HG02973 (cell line): ENCODE results near the gene NFIC.
A peak's percentile ranks its signal among the peaks of the same experiment; 100 is the strongest.

ENCODE experiments used
- ATAC-seq: cut with Tn5 transposase; IDR thresholded peaks from one replicate; pipeline ENCODE4 v1.9.1; 2021; ENCODE audit warnings: moderate library complexity; ENCODE audit not compliant: unreplicated experiment

Gene NFIC

GRCh38 chr19:3481241-3482090 is 115.1 kb downstream of the NFIC start:
- no peak for ATAC-seq

GRCh38 chr19:3482507-3483225 is 116.3 kb downstream of the NFIC start:
- no peak for ATAC-seq

GRCh38 chr19:3483226-3483628 is 116.8 kb downstream of the NFIC start, which contains the start of gene SMIM44:
TSS of gene SMIM44 (minus strand) at chr19:3483441. CDS start at chr19:3483403, 38 bp downstream.
- ATAC-seq = no peak

GRCh38 chr19:3491396-3492119 is 125.2 kb downstream of the NFIC start:
- ATAC-seq = no peak

- no peak for ATAC-seq
Observed at GRCh38 chr19:3492131-3492839, 125.9 kb downstream of the NFIC start.

GRCh38 chr19:3492919-3493318 is 126.5 kb downstream of the NFIC start:
- no peak for ATAC-seq

- ATAC-seq = no peak
Observed at GRCh38 chr19:3493651-3494050, 127.3 kb downstream of the NFIC start.

GRCh38 chr19:3494051-3494450 is 127.7 kb downstream of the NFIC start:
- ATAC-seq = no peak

GRCh38 chr19:3494559-3494958 is 128.2 kb downstream of the NFIC start:
- no peak for ATAC-seq

- no peak for ATAC-seq
Observed at GRCh38 chr19:3496392-3497273, 130.2 kb downstream of the NFIC start.

- no peak for ATAC-seq
Observed at GRCh38 chr19:3497757-3498520, 131.6 kb downstream of the NFIC start.

- no peak for ATAC-seq
Observed at GRCh38 chr19:3499738-3500428, 133.5 kb downstream of the NFIC start.

- peak; percentile 75 for ATAC-seq
Observed at GRCh38 chr19:3500429-3501101, 134.2 kb downstream of the NFIC start, which contains the start of gene DOHH. TSS of gene DOHH (minus strand) at chr19:3500674. CDS start at chr19:3496814, 3,860 bp downstream.

- ATAC-seq = no peak
Observed at GRCh38 chr19:3501780-3502179, 135.4 kb downstream of the NFIC start.

- no peak for ATAC-seq
Observed at GRCh38 chr19:3503036-3503572, 136.7 kb downstream of the NFIC start.

GRCh38 chr19:3504735-3505134 is 138.4 kb downstream of the NFIC start:
- no peak for ATAC-seq

- peak; percentile 80 for ATAC-seq
Observed at GRCh38 chr19:3505598-3506383, 139.4 kb downstream of the NFIC start, which contains the start of gene FZR1. TSS of gene FZR1 (plus strand) at chr19:3506311. CDS start at chr19:3522990, 16,679 bp downstream.
